ENCODE measurements around the gene AIRE. TPM values are rescaled to one million over a fixed set of nuclear protein-coding genes. Genes with fewer than 3 reads are reported as not detected.

Gene AIRE
- total RNA-seq, 1 experiment from 2014 or later = 0.17 TPM

GRCh38 chr21:44273046-44273445 is 12.6 kb upstream of the AIRE start:
- Histone ChIP-seq H3K4me2 (ENCODE audit: insufficient read depth, insufficient read length, low read length) (no peak overlapping the region), H4K20me1 (ENCODE audit: control insufficient read depth, insufficient read depth, insufficient read length) (no peaks in the 10 kb centered on the region), H3K9ac (ENCODE audit: extremely low read depth, insufficient read length, low read length) (no peak overlapping the region), H4K8ac (replicated peaks; ENCODE audit: insufficient read length, low read depth, low read length) (no peak overlapping the region), H3K9me3 (ENCODE audit: control insufficient read depth, low read depth, low read length) (no peaks in the 10 kb centered on the region), H3K27ac (ENCODE audit: insufficient read length, low read depth, low read length) (no peak overlapping the region), H2BK12ac (ENCODE audit: insufficient read length, low read depth, low read length) (no peak overlapping the region), H3K18ac (ENCODE audit: insufficient read length, low read depth, low read length) (no peak overlapping the region), H3K4me1 (ENCODE audit: insufficient read depth, low read length) (no peaks in the 10 kb centered on the region), H3K23me2 (ENCODE audit: insufficient read length, low read depth, low read length, poor library complexity, severe bottlenecking) (no peaks in the 10 kb centered on the region), H3K79me2 (ENCODE audit: insufficient read depth, low read length) (no peaks in the 10 kb centered on the region), H4K91ac (ENCODE audit: insufficient read length, low read depth, low read length) (no peak overlapping the region), H2BK15ac (ENCODE audit: low read depth, low read length) (no peak overlapping the region), H2AFZ (ENCODE audit: low read length) (no peak overlapping the region), H4K5ac (ENCODE audit: insufficient read length, low read depth, low read length) (no peak overlapping the region), H3K23ac (ENCODE audit: insufficient read length, low read depth, low read length) (no peak overlapping the region), H3K56ac (ENCODE audit: insufficient read length, low read depth, low read length) (no peak overlapping the region), H3T11ph (ENCODE audit: low read length) (no peak overlapping the region), H2BK20ac (ENCODE audit: low read depth, low read length, poor library complexity, severe bottlenecking) (no peak overlapping the region), H3K27me3 (ENCODE audit: insufficient read depth, low read length) (no peaks in the 10 kb centered on the region), H2AK5ac (ENCODE audit: insufficient read length, low read length) (no peak overlapping the region), H2BK5ac (ENCODE audit: insufficient read length, low read length) (no peak overlapping the region), H3K14ac (ENCODE audit: insufficient read depth, low read length) (no peak overlapping the region), H3K4ac (ENCODE audit: low read depth, low read length) (no peak overlapping the region), H2BK120ac (ENCODE audit: low read depth, low read length, poor library complexity, severe bottlenecking) (no peak overlapping the region), H3K79me1 (ENCODE audit: insufficient read depth, low read depth, low read length, poor library complexity, severe bottlenecking) (no peaks in the 10 kb centered on the region)
- no peak overlapping the region for H3K4me3 Mint-ChIP-seq
- H3K9me3 Mint-ChIP-seq = no peaks in the 10 kb centered on the region; a peak in 1 of 5 replicates
- WGBS (ENCODE audit: extremely low coverage, insufficient read length, low lambda C conversion rate) = no CpG with 5 or more reads among the region's 7 CpGs
- peaks cover 8% of the 10 kb centered on the region for H3K27me3 Mint-ChIP-seq (ENCODE audit: low read depth)
- H3K36me3 Mint-ChIP-seq (ENCODE audit: insufficient read depth in 1 of 3, low read depth in 3 of 3) = no peaks in the 10 kb centered on the region
- DNase-seq = no peak
- no peak for TF ChIP-seq CTCF (conservative IDR thresholded peaks at IDR 0.05)
- no peaks in the 10 kb centered on the region for H3K4me1 Mint-ChIP-seq
- H3K27ac Mint-ChIP-seq = no peak overlapping the region
